CD4-positive, alpha-beta T cell treated with Interleukin-17A for 1 hour (primary cell): ENCODE results near the gene DNAJC27.
A peak's percentile ranks its signal among the peaks of the same experiment; 100 is the strongest.

Source experiments
- DNase-seq: peaks from one replicate; pipeline ENCODE4 v3.0.0-alpha.2; 2020

DNAJC27 gene

DNA sequence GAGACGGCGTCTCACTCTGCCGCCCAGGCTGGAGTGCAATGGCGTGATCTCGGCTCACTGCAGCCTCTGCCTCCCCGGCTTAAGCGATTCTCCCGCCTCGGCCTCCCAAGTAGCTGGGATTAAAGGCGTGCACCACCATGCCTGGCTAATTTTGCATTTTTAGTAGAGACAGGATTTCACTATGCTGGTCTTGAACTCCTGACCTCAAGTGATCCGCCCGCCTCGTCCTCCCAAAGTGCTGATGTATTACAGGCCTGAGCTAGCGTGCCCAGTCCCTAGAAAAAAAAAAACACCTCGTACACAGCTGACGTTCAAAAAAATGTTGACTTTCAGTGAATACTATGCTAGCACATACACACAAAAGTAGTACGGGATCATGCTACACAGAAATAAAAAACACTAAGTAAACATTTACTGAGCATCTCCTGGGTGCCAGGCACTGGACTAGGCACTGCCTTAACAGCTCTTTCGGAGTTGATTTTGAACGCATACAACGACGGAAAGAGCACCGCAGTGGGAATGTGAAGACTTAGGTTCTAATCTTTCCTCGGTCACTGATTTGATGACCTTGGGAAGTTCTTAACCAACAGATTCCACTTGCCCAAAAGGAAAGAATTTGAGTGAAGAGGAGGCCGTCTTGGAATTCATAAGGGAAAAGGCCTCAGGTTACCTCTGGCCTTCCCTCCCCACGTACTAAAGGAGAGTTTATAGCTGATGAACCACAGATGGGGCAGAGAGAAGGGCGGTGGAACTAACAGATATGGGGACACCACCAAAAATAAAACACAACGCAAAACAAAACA is 1.1 kb downstream of the DNAJC27 start:
- no peak for DNase-seq

DNA sequence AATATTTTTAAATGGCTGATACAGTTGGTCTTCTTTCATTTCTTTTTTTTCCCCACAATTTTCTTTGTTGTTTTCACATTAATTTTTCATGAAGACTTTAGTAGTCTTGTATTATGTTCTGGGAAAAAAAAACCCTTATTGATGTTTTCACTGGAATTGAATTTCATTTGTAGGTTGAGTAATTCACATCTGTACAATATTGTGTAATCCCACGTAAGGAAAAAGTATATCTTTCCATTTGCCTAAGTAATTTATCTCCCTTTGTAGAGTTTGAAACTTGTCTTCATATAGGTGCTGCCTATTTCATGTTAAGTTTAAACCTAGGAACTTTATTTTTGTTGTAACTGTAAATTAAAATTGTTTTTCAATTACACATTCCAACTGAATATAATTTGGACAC is 2.0 kb downstream of the DNAJC27 start:
- DNase-seq: no peak

GRCh38 chr2:24961903-24962302 is 9.9 kb downstream of the DNAJC27 start:
- no peak for DNase-seq

DNA sequence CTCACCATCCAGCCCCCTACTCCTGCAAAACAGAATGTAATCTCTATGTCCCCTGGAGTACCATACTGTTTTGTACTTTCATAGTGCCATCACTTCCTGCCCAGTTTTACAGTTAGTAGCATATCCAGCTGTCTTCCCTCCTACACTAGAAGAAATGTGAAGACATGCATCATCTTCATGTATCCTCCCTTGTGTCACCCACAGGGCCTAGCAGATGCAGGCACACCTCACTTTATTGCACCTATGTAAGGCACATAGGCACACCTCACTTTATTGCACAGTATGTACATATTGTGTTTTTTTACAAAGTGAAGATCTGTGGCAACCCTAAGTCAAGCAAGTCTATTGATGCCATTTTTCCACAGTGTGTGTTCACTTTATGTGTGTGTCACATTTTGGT is 12.0 kb downstream of the DNAJC27 start:
- DNase-seq: no peak

GRCh38 chr2:24958411-24958935 is 13.3 kb downstream of the DNAJC27 start:
- no peak for DNase-seq

- DNase-seq: no peak
Measured at GRCh38 chr2:24957976-24958375, 13.8 kb downstream of the DNAJC27 start.

GRCh38 chr2:24957221-24957620 is 14.5 kb downstream of the DNAJC27 start:
- no peak for DNase-seq

DNA sequence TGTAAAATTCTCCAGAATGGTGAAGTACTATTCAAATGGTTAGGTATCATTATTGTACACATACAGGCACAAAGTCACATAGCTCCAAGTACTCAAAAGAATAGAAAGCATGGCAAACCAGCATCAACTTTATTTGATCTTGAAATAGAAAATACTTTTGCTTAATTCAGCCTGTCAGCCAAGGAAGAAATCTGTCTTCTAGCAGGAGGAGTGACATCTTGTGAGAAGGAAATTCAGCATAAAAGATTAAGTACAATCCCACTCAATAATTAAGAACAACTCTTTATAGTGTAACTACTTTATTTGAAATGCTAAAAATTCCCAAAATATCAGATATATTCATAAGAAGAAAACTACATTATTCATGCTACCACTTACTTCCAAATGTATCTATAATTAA is 15.8 kb downstream of the DNAJC27 start:
- no peak for DNase-seq

GRCh38 chr2:24955232-24955631 is 16.5 kb downstream of the DNAJC27 start:
- no peak for DNase-seq

- DNase-seq: no peak
Measured at GRCh38 chr2:24950102-24950501, 21.7 kb downstream of the DNAJC27 start.

GRCh38 chr2:24948506-24948905 is 23.2 kb downstream of the DNAJC27 start:
- DNase-seq: no peak

GRCh38 chr2:24947561-24948157 is 24.1 kb downstream of the DNAJC27 start:
- DNase-seq: no peak

DNA sequence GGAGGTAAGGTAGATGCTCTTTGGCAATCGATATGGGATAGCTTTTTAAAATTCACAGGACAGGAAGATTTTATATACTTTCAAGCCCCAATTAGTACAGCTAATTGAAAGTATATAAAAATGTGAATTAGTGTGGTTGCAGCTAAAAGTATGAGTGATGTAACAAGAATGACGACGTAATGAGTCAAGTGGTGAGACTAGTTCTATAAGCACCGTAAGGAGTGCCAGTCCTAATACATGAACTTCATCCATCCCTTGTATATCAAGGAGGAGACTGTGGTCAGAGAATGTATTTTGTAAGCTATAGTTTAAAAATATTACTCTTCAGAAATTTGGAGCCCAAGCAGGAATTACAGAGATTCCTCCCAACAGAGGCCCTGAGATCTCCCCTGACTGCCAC is 25.8 kb downstream of the DNAJC27 start:
- DNase-seq: no peak

DNA sequence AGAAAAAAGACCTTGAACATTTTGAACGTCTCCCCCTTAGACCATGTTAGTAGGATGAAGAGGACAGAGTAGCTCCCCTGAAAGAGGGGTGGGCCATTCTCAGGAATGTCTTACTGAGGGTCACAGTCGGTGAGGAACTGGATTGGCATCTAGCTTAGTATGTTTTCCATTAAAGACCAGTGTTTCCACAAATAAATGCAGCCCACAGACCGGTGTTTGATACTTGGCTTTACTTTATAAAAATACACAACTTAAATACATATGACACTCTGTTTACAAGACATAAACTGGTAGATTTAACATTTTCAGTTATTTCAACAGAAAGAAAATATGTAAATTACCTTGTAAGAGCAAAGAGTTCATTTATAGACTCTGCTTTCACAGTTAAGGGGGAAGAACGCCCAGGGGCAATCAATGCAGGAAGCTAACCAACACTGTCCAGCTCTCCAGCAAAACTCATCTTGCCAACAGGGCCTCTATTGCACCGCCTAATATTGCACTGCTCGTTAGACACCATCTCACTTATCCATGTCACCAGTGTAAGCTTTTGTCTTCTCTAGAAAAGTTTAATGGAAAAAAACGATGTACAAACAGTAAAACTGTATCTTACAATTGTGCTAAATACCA is 28.2 kb downstream of the DNAJC27 start:
- no peak for DNase-seq

DNA sequence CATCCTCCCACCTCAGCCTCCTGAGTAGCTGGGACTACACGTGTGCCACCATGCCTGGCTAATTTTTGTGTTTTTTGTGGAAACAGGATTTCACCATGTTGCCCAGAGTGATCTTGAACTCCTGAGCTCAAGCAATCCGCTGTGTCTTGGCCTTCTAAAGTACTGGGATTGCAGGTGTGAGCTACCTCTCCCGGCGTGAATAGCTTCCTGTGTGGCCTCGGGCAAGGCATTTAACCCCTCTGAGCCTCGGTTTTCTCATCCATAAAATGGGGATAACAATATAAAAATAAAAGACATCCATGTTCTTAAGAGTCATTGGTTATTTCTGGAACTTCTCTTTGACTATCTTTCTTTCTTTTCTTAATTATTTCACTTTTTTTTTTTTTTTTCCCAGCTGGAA is 32.4 kb downstream of the DNAJC27 start:
- no peak for DNase-seq

GRCh38 chr2:24937236-24937635 is 34.5 kb downstream of the DNAJC27 start:
- no peak for DNase-seq

- DNase-seq: no peak
Measured at GRCh38 chr2:24935145-24935544, 36.6 kb downstream of the DNAJC27 start.

DNA sequence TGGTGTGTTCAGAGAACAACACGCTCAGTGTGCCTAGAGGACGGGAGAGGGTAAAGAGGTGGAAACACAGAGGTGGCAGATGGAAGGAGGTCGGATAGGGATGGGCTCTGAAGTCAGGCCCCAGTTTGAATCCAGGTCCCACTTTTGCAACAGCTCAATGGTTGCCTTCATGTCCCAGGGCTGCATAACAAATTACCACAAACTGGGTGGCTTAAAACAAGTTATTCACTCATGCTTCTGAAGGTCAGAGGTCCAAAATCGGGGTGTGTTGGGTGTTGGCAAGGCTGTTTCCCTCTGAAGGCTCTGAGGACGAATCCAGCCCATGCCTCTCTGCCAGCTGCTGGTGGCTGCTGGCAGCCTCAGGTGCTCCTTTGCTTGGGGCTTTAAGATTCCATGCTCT is 39.0 kb downstream of the DNAJC27 start:
- DNase-seq: no peak

- no peak for DNase-seq
Measured at GRCh38 chr2:24930768-24931167, 41.0 kb downstream of the DNAJC27 start.

DNA sequence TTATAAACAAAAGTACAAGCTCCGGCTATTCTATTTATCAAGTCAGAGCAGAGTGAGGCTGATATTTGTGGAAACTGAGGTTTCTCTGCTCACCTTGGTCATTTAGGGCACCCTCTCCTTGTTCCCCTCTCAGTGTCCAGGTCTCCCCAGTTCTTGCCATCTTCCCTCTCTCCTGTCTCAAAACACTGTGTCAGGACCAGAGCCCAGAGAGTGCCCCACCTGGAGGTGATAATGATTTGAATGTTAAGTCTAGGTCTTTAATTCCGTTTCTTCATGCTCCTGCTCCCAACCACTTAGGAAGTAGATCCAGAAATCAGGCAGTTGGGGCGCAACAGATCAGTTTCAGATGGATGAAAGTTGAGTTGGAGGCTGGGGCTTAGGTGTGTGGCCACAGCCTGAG is 42.5 kb downstream of the DNAJC27 start:
- DNase-seq: no peak

GRCh38 chr2:24928036-24928435 is 43.7 kb downstream of the DNAJC27 start:
- no peak for DNase-seq

DNA sequence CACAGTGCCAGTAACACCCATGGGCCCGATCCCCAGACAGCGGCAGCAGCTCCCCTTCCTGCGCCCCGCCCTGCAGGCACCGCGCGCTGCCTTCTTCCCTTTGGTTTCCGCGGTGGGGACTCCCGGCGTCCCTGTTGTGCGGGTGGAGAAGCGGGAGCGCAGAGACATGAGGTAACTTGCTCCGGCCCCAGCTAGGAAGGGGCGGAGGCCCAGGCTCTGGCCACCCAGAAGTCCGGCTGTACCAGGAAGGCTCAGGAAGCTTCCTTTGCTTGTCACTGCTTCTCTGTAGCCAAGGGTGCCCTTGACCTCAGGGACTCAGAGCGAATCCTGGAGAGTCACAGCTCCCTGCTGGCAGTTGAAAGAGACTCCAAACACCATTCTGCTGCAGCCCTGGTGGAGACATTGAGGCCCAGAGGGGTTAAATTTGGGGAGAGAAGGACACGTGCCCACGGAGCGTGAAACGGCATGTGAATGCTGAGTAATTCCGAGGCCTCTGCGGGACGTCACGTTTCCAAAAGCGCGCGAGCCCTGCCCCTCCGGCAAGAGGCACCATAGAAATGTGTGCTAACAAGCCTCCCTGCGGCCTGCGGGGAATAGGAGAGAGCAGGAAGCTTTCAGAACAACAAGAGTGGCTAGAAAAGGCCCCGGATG is 45.0 kb downstream of the DNAJC27 start:
- DNase-seq: peak; percentile 19

GRCh38 chr2:24926220-24926601 is 45.5 kb downstream of the DNAJC27 start:
- DNase-seq: no peak

DNA sequence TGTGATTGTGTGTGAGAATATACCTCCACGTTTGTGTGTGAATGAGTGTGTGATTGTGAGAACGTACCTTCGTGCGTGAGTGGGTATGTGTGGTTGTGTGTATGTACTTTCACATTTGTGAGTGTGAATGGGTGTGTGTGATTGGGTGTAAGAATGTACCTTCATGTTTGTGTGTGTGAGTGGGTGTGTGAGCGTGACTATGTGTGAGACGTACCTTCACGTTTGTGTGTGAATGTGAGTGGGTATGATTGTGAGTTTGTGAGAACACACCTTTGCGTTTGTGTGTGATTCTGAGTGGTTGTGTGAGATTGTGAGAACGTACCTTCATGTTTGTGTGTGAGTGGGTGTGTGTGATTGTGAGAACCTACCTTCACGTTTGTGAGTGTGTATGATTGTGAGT is 45.9 kb downstream of the DNAJC27 start:
- DNase-seq: no peak
